Adrenal gland (tissue), 5 donors: ENCODE measurements around the gene ITPK1.

Experiments
- CTCF ChIP-seq, 6 experiments: fragments of 450-650 bp in 4 of 6; fragments of 200-600 bp in 2 of 6; sonication (generic) in 1 of 6; IDR thresholded peaks; 1 replicate in 5 of 6; 2 replicates in 1 of 6; pipeline versions ENCODE4 v1.5.1 to v1.8.0; 2016 to 2021; ENCODE audit warnings: antibody characterized with exemption in 6 of 6, mild to moderate bottlenecking in 2 of 6, moderate library complexity in 1 of 6
- POLR2A ChIP-seq, 2 donors: fragments of 450-650 bp; IDR thresholded peaks; one replicate each; pipeline ENCODE4 v1.6.1; 2017; ENCODE audit warnings: antibody characterized with exemption in 2 of 2, mild to moderate bottlenecking in 2 of 2, moderate library complexity in 1 of 2
- donor health status: DM: no; HTN: no; CAD: no.

- no peak for TF ChIP-seq CTCF (IDR thresholded peaks at IDR 0.05)
- no peak for TF ChIP-seq POLR2A (IDR thresholded peaks at IDR 0.05)
Measured at GRCh38 chr14:92905667-92906066, 210.1 kb downstream of the ITPK1 start.
